HT1080 (cell line): ENCODE measurements around the gene EBF4. TPM values are rescaled to one million over a fixed set of nuclear protein-coding genes. Genes with fewer than 3 reads are reported as not detected.

Source experiments
- DNase-seq: peaks from one replicate; pipeline ENCODE4 v3.0.0-alpha.2; 2015; ENCODE audit warnings: low read depth
- total RNA-seq: library from RNA; depleted of rRNA; stranded (reverse); fragments of >200 nt; shearing (Covaris generic); gene quantifications from 2 replicates; pipeline ENCODE4 v1.2.3, GENCODE V29; 2014

EBF4 gene
- total RNA-seq, 1 experiment from 2014 or later = not detected

- no peak for DNase-seq
Measured at GRCh38 chr20:2699775-2700413, 7.3 kb downstream of the EBF4 start.

- no peak for DNase-seq
Measured at GRCh38 chr20:2700913-2701620, 8.5 kb downstream of the EBF4 start.

DNA sequence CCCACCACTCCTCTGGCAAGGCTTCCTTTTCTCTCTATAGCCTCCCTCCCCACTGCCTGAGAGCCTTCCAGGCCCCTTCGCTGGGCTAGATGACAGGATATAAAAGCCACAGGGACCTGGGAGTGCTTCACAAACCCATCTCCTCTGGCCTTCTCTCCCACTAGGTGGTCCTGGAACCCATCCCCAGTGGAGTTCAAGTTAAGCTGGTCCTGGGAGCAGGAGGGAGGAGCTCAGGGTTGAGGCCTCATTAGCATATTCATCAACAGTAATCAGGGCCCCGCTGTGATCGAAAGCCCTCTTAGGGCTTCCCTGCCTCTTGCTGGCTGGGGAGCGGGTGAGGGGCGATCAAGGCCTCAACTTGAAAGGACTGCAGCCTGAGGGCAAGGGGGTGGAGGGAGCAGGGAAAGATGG, 9.1 kb downstream of the EBF4 start:
- no peak for DNase-seq

DNA sequence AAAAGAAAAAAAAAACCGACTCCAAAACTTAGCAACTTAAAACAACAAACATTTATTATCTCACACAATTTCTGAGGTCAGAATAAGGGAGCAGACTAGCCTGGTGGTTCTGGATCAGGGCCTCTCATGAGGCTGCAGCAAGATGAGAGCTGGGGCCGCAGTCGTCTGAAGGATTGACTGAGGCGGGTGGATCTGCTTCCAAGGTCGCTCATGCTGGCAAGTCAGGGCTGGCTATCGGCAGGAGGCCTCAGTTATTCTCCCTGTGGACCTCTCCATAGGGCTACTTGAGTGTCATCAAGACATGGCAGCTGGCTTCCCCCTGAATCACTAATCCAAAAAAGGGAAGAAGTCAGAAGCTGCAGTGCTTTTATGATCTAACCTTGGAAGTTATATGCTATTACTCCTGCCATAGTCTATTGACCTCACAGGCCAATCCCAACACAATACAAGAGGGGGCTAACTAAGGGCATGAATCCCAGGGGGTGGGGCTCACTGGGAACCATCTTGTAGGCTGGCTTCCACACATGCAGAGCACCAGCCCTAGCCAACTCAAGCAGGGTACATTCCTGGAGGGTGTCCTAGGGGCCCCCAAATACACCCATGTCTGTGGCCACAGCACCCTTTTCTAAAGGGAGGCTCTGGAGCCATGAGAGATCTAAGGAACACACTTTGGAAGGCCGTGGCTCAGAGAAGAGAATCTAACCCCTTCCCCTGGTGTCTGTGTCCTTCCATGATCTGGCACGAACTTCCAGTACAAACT, 11.3 kb downstream of the EBF4 start:
- no peak for DNase-seq

GRCh38 chr20:2705931-2706645, 13.5 kb downstream of the EBF4 start:
- DNase-seq = no peak

GRCh38 chr20:2706688-2707352, 14.2 kb downstream of the EBF4 start:
- no peak for DNase-seq

GRCh38 chr20:2707353-2708072, 14.9 kb downstream of the EBF4 start:
- DNase-seq = no peak

- DNase-seq = no peak
Measured at GRCh38 chr20:2708073-2708415, 15.5 kb downstream of the EBF4 start.

- no peak for DNase-seq
Measured at GRCh38 chr20:2708665-2709064, 16.1 kb downstream of the EBF4 start.

DNA sequence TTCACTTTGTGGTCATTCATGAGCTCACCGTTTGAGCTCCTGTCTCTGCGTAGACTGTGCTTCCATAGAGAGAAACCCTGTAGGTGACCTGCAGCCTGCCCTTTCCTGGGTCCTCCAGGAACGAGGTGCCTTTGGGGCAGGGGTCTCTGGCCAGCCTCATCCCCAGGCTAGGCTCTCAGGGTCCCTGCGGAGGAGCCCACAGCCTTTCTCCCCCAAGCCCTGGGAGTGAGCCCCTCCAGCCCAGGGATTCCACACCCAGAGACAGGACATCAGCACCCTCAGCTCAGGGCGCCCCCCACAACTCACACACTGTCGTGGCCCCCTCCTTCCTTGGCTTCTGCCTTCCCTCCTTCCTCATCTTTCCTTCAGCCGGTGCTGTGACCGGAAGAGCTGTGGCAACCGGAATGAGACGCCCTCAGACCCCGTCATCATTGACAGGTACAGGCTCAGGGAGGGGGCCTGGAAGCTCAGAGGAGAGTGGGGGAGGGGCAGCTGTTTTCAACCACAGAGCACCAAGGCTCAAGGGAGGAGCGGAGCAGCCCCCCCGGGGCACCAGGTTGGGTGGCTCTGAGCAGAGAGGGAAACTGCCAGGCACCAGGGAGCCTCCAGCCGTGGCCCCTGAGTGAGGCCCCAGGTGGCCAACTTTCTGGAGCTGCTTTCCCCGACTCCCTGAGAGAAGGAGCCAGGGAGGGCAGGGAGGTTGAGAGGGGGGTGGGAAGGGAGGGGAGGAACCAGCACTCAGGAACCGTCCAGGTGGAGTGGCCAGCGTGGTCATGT, 16.8 kb downstream of the EBF4 start:
- DNase-seq = no peak

- no peak for DNase-seq
Measured at GRCh38 chr20:2713285-2713684, 20.7 kb downstream of the EBF4 start.

GRCh38 chr20:2729251-2729713, 36.7 kb downstream of the EBF4 start:
- no peak for DNase-seq

- no peak for DNase-seq
Measured at GRCh38 chr20:2729791-2730190, 37.2 kb downstream of the EBF4 start.

DNA sequence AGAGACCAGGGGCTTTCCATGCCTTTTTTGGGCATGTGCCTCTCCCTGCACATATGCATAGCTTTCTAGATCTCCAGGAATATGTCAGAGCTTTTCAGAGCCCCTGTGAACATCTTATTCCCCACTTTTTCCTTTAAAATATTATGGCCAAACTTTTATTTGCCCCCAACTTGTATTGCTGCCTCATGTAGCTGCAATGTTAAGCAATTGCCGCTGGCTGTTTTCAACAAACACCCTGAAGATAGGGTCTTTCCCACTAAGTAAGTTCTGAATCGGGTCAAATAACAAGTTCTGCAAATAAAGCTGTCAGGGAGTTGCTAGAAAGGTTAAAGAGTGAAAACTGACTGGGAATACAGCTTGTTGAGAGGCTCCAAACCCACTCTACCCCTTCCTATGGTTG, 42.3 kb downstream of the EBF4 start:
- DNase-seq = no peak

GRCh38 chr20:2736441-2736840, 43.9 kb downstream of the EBF4 start:
- no peak for DNase-seq

DNA sequence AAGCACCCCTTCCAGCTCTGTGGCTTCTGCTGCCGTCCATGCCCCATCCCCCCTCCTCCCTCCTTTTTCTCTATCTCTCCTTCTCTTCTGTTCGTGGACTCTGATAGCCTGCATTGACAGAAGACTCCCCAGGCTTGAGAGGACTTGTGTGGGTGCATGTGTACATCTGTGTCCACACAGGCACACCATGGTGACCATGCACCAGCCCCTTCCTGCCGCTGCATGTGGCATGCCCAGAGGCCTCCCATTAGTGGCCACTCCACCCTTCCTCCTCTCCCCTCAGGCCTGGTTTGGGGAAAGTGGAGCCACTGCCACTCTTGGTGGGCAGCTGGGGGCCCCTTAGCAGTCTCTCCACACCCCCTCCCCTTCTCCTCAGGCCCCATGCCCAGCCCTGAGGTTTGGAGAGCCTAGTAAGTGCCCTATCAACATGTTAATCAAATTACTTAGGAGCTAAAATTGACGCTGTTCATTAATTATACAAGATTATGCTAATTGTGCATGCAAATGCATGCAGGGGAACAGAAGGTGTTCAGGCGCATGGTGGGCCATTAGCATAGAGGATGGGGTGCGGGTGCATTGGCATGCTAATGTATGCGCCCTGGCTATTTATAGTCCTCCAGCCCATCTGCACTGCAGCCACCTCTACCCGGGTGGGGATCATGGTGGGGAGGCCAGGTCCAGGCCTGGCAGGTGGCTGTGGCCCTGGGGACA, 45.9 kb downstream of the EBF4 start:
- DNase-seq = no peak

DNA sequence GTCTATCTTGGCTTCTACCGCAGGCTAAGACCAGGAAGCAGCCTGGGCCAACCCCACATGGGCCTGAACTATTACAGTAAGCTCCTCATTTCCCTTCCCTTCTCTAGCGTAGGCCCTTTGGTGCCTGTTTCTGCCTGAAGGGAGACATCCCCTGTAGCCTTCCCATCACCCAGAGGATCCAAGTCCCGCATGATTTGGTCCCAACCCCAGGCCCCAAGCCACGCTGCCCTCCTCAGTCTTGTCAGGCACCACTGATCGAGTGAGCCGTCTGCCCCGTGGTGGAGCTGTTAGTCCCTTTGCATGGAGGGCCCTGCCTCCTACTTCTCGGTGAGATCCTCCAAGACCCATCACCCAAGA, 46.4 kb downstream of the EBF4 start:
- DNase-seq = no peak

DNA sequence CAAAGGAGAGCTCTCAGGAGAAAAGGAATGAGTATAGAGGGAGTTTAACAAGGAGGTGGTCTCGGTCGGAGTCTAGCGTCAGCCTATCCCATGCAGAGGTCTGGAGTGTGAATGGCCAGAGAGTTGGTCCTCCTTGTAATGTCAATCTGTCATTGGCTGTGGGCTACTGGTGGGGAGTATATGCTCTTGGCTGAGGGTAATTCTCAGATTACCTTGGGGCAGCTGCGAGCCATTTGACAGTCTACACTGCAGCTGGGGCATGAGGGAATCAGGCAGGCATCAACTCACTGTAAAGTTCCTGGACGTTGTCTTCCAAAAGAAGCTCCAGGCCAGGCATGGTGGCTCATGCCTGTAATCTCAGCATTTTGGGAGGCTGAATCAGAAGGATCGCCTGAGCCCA, 48.1 kb downstream of the EBF4 start:
- DNase-seq = no peak

GRCh38 chr20:2741463-2741862, 48.9 kb downstream of the EBF4 start:
- no peak for DNase-seq
